Activated CD8-positive, alpha-beta memory T cell treated with anti-CD3 and anti-CD28 coated beads for 36 hours (primary cell): ENCODE measurements around the gene CCDC148. TPM values are rescaled to one million over a fixed set of nuclear protein-coding genes. Genes with fewer than 3 reads are reported as not detected.
"Not testable (repeated sequence)": the region's sequence is repeated elsewhere in the genome, so short reads cannot be mapped to it uniquely, and the experiment has no call there.

Experiments used
- CTCF ChIA-PET: fragments of 350-600 bp; sonication (Branson Sonifier 250); formaldehyde crosslinking; loops from one replicate; lab custom pipeline; 2021; ENCODE audit warnings: antibody characterized with exemption; lab: Charles Lee
- POLR2A ChIA-PET: fragments of 350-600 bp; sonication (Branson Sonifier 250); formaldehyde crosslinking; loops from one replicate; lab custom pipeline; 2021; ENCODE audit warnings: antibody characterized with exemption; lab: Charles Lee
- total RNA-seq, 2 experiments: library from RNA; stranded (reverse); gene quantifications; one replicate each; pipeline ENCODE4 v1.2.3, GENCODE V29; 2021

Gene CCDC148
- total RNA-seq, 2 experiments from 2014 or later = not detected

- POLR2A ChIA-PET = no interaction called here
- CTCF ChIA-PET = no interaction called here
Observed at GRCh38 chr2:158391361-158391760, 65.2 kb downstream of the CCDC148 start.

GRCh38 chr2:158388159-158388558, 68.4 kb downstream of the CCDC148 start:
- POLR2A ChIA-PET = no interaction called here

GRCh38 chr2:158385646-158386045, 70.9 kb downstream of the CCDC148 start:
- ChIA-PET CTCF (no interaction called here), POLR2A (no interaction called here)

More at GRCh38 chr2:158388159-158388558, 68.4 kb downstream of the CCDC148 start:
- CTCF ChIA-PET = no interaction called here

GRCh38 chr2:158381978-158382377, 74.6 kb downstream of the CCDC148 start:
- ChIA-PET POLR2A (no interaction called here), CTCF (no interaction called here)

- CTCF ChIA-PET = no interaction called here
- POLR2A ChIA-PET = no interaction called here
Observed at GRCh38 chr2:158381205-158381604, 75.3 kb downstream of the CCDC148 start.

GRCh38 chr2:158380746-158381145, 75.8 kb downstream of the CCDC148 start:
- ChIA-PET CTCF (no interaction called here), POLR2A (no interaction called here)

- ChIA-PET CTCF (no interaction called here), POLR2A (no interaction called here)
Observed at GRCh38 chr2:158378926-158379325, 77.6 kb downstream of the CCDC148 start.

GRCh38 chr2:158366342-158366741, 90.2 kb downstream of the CCDC148 start:
- ChIA-PET POLR2A (no interaction called here), CTCF (no interaction called here)

GRCh38 chr2:158359846-158360245, 96.7 kb downstream of the CCDC148 start:
- POLR2A ChIA-PET = no interaction called here

GRCh38 chr2:158357699-158358098, 98.9 kb downstream of the CCDC148 start:
- CTCF ChIA-PET = no interaction called here
- POLR2A ChIA-PET = no interaction called here

More at GRCh38 chr2:158359846-158360245, 96.7 kb downstream of the CCDC148 start:
- CTCF ChIA-PET = no interaction called here

- POLR2A ChIA-PET = no interaction called here
Observed at GRCh38 chr2:158357122-158357521, 99.4 kb downstream of the CCDC148 start.

GRCh38 chr2:158351466-158351816, 105.1 kb downstream of the CCDC148 start:
- CTCF ChIA-PET = not testable (repeated sequence)

More at GRCh38 chr2:158357122-158357521, 99.4 kb downstream of the CCDC148 start:
- CTCF ChIA-PET = no interaction called here

GRCh38 chr2:158350751-158351465, 105.6 kb downstream of the CCDC148 start:
- POLR2A ChIA-PET = not testable (repeated sequence)

More at GRCh38 chr2:158351466-158351816, 105.1 kb downstream of the CCDC148 start:
- POLR2A ChIA-PET = not testable (repeated sequence)

GRCh38 chr2:158346032-158346431, 110.5 kb downstream of the CCDC148 start:
- ChIA-PET POLR2A (no interaction called here), CTCF (no interaction called here)

More at GRCh38 chr2:158350751-158351465, 105.6 kb downstream of the CCDC148 start:
- CTCF ChIA-PET = not testable (repeated sequence)

- POLR2A ChIA-PET = no interaction called here
- CTCF ChIA-PET = no interaction called here
Observed at GRCh38 chr2:158339513-158339912, 117.0 kb downstream of the CCDC148 start.

GRCh38 chr2:158337018-158337417, 119.5 kb downstream of the CCDC148 start:
- CTCF ChIA-PET = no interaction called here
- POLR2A ChIA-PET = no interaction called here

GRCh38 chr2:158331799-158332198, 124.8 kb downstream of the CCDC148 start:
- POLR2A ChIA-PET, CTCF ChIA-PET: not testable (repeated sequence)

- POLR2A ChIA-PET = no interaction called here
- CTCF ChIA-PET = no interaction called here
Observed at GRCh38 chr2:158325782-158326340, 130.7 kb downstream of the CCDC148 start.

GRCh38 chr2:158325031-158325781, 131.3 kb downstream of the CCDC148 start:
- POLR2A ChIA-PET = no interaction called here

GRCh38 chr2:158323381-158323780, 133.2 kb downstream of the CCDC148 start:
- ChIA-PET POLR2A (no interaction called here), CTCF (no interaction called here)

More at GRCh38 chr2:158325031-158325781, 131.3 kb downstream of the CCDC148 start:
- CTCF ChIA-PET = no interaction called here
